Duodenal mucosa (tissue), 2 donors: ENCODE data around the gene SLC36A3.
A peak's percentile ranks its signal among the peaks of the same experiment; 100 is the strongest.
"Not testable (repeated sequence)": the region's sequence is repeated elsewhere in the genome, so short reads cannot be mapped to it uniquely, and the experiment has no call there.

Experiments
- H3K27ac ChIP-seq: one replicate; pipeline ENCODE4 v1.7.0; 2013; ENCODE audit warnings: low read depth, low read length
- H3K27me3 ChIP-seq, 2 donors: one replicate each; pipeline ENCODE4 v1.7.0; 2013; ENCODE audit warnings: low read length in 2 of 2, control low read depth in 1 of 2; ENCODE audit not compliant: insufficient read depth in 2 of 2, control insufficient read depth in 1 of 2
- H3K36me3 ChIP-seq, 2 donors: one replicate each; pipeline ENCODE4 v1.7.0; 2013; ENCODE audit warnings: low read length in 2 of 2, control low read depth in 1 of 2; ENCODE audit not compliant: insufficient read depth in 2 of 2, control insufficient read depth in 1 of 2
- H3K4me1 ChIP-seq, 2 donors: one replicate each; pipeline ENCODE4 v1.7.0; 2013; ENCODE audit warnings: low read length in 2 of 2, control low read depth in 1 of 2; ENCODE audit not compliant: insufficient read depth in 2 of 2, control insufficient read depth in 1 of 2
- H3K4me3 ChIP-seq, 2 donors: one replicate each; pipeline ENCODE4 v1.7.0; 2013; ENCODE audit warnings: low read length in 2 of 2, low read depth in 1 of 2
- H3K9ac ChIP-seq, 2 donors: one replicate each; pipeline ENCODE4 v1.7.0; 2013; ENCODE audit warnings: low read length in 2 of 2, low read depth in 1 of 2
- H3K9me3 ChIP-seq, 2 donors: one replicate each; pipeline ENCODE4 v1.7.0; 2013; ENCODE audit warnings: low read length in 2 of 2, control low read depth in 1 of 2; ENCODE audit not compliant: control insufficient read depth in 1 of 2

The SLC36A3 gene

DNA sequence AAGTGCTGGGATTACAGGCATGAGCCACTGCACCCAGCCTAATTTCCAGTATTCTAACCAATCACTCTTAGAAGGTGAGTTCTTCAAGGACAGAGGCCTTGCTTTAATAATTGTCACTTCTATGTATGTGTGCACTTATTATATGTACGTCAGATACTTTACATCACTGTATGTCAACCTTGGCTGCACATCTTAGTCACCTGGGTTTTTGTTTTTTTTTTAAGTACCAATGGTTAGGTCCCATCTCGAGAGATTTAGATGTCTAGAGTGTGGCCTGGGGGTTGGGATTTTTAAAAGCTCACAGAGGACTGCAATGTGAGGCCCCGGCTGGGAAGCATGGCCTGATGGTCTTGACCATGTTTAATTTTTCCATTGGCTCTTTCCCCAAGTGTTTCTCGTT, 60.4 kb downstream of the SLC36A3 start:
- no peak overlapping the region for H3K4me3 ChIP-seq
- no peaks in the 10 kb centered on the region for H3K36me3 ChIP-seq
- no peak overlapping the region for H3K27ac ChIP-seq
- H3K9me3 ChIP-seq = no peaks in the 10 kb centered on the region
- no peak overlapping the region for H3K9ac ChIP-seq
- H3K27me3 ChIP-seq = no peaks in the 10 kb centered on the region
- H3K4me1 ChIP-seq = no peaks in the 10 kb centered on the region

DNA sequence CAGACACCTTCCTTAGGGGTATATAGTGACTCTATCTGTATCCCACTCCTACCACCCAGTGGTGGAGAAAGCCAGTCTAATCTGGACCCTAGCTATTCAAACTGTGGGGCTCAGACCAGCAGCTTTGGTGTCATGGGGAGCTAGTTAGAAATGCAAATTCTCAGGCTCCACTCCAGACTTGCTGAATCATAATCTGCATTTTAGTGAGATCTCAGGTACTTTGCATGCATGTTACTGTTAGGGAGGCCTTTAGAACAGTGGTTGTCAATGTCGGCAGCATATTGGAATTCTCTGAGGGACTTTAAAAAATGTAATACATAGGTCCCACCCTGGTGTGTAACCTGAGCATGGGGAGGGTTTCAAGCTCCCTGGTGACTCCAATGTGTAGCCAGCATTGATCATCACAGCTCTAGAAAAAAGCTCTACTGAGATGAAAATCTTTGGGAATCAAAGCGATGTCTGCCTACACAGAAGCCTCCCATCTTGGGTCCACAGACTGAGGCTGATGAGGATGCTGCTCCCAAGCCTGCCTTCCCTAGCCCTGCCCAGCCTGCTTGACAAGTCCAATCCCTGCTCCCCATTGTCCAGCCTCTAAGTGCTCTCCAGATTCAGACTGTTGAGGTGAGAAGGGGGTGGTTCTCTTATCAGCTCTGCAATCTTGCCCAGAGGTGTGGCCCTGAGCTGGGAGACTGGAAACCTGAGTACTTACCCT, 62.5 kb downstream of the SLC36A3 start:
- H3K4me1 ChIP-seq = no peaks in the 10 kb centered on the region
- H3K27ac ChIP-seq = no peak overlapping the region
- H3K36me3 ChIP-seq = no peaks in the 10 kb centered on the region
- no peaks in the 10 kb centered on the region for H3K9me3 ChIP-seq
- no peaks in the 10 kb centered on the region for H3K27me3 ChIP-seq
- H3K9ac ChIP-seq = no peak overlapping the region
- H3K4me3 ChIP-seq = no peak overlapping the region

DNA sequence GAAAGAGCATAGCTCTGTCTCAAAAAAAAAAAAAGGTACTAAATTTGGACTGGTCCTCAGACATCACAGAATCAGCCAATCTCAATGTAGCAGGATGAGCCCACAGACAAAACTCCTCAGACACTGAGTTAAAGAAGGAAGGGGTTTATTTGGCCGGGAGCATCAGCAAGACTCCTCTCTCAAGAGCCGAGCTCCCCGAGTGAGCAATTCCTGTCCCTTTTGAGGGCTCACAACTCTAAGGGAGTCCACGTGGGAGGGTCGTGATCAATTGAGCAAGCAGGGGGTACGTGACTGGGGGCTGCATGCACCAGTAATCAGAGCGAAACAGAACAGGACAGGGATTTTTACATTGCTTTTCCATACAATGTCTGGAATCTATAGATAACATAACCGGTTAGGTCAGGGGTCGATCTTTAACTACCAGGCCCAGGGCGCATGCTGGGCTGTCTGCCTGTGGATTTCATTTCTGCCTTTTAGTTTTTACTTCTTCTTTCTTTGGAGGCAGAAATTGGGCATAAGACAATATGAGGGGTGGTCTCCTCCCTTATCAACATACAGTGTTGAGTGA, 63.2 kb downstream of the SLC36A3 start:
- H3K9me3 ChIP-seq, H3K4me3 ChIP-seq, H3K36me3 ChIP-seq, H3K27ac ChIP-seq, H3K27me3 ChIP-seq, H3K9ac ChIP-seq, H3K4me1 ChIP-seq: not testable (repeated sequence)

DNA sequence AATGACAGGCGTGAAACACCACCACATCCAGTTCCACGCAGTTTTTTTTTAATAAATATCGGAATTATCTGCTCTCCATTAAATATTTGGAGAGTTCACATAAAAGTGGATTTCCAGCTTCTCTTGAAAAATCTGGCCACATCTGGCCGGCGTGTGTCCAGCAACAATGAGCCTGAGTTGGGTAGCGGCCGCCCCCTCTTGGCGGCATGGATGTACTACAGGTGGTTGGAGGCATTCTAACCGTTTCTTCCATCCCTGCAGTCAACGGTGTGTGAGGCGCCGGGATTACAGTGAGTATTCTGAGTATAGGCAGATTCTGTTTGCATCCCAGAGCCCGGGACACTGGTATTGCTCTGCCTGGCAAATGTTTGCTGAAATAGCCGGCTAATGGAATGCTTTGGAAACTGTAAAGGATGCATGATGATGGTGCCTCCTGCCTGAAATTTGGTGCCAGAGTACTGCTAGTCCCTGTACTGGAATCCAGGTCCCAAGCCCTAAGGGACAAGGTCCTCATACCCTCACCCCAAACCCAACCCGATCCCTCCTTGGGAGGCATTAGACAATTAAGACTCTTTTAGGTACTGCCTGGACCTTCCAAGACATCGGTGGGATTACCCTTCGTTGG, 64.2 kb downstream of the SLC36A3 start:
- no peaks in the 10 kb centered on the region for H3K9me3 ChIP-seq
- no peak overlapping the region for H3K9ac ChIP-seq
- H3K4me3 ChIP-seq = no peak overlapping the region
- peaks cover 6 to 9% of the 10 kb centered on the region in 2 donors for H3K4me1 ChIP-seq
- no peaks in the 10 kb centered on the region for H3K27me3 ChIP-seq
- H3K27ac ChIP-seq = no peak overlapping the region
- H3K36me3 ChIP-seq = no peaks in the 10 kb centered on the region

DNA sequence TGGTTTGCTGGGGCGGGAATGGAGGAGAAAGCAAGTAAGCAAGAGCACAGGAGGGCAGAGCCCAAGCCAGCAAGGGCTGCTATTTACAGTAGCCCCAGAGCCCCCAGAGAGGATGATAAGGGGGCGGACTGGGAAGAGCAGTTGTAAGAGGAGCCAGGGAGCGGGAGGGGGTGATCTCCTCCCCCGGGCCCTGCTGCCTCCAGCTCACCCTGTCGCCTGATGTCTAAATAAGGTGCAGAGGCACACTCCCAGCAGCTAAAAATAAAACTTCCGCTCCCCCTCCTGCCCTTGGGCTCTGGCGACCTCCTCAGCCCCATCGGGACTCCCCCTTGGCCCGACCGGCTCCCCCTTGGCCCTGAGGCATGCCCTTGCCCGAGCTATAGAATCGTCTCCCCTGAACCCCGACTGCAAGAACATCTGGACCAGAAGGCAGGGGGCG, 65.2 kb downstream of the SLC36A3 start:
- H3K36me3 ChIP-seq = no peaks in the 10 kb centered on the region
- no peaks in the 10 kb centered on the region for H3K9me3 ChIP-seq
- H3K27ac ChIP-seq = no peak overlapping the region
- no peaks in the 10 kb centered on the region for H3K27me3 ChIP-seq
- no peak overlapping the region for H3K9ac ChIP-seq
- peak overlapping the region; percentile 36 to 40 for H3K4me3 ChIP-seq
- peaks cover 9 to 10% of the 10 kb centered on the region in 2 donors for H3K4me1 ChIP-seq

DNA sequence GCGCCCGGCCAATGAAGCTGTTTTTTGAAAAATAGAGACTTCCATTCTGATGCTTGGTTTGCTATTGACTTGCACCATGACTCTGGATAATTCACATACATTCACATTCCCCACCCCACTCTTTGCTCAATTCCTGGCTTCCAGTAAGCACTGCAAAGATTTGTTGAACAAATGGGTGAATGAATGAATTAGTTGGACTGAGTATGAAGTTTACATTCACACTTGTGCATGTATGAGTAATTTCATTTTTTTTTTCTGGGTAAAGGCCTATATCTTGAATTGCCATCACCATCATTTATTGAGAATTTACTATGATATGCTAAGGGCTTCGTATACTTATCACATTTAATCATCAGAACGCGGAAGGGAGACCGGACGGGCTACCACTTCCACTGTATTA, 65.9 kb downstream of the SLC36A3 start:
- H3K36me3 ChIP-seq = no peaks in the 10 kb centered on the region
- no peaks in the 10 kb centered on the region for H3K27me3 ChIP-seq
- H3K4me3 ChIP-seq = no peak overlapping the region
- no peaks in the 10 kb centered on the region for H3K9me3 ChIP-seq
- H3K27ac ChIP-seq = no peak overlapping the region
- no peak overlapping the region for H3K9ac ChIP-seq
- peaks cover 9 to 10% of the 10 kb centered on the region in 2 donors for H3K4me1 ChIP-seq

DNA sequence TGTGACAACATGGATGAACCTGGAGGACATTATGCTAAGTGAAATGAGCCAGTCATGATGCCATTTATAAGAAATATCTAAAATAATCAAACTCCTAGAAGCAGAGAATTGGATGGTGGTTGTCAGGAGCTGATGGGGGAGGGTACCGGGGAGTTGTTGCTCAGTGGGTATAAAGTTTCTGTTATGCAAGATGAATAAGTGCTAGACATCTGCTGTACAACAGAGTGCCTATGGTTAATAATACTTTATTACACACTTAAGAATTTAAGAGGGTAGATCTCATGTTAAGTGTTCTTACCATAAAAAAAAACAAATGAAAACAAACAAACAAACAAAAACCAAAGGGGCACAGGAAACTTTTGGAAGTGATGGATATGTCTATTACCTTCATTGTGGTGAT, 66.7 kb downstream of the SLC36A3 start:
- no peaks in the 10 kb centered on the region for H3K9me3 ChIP-seq
- H3K4me1 ChIP-seq = peaks cover 9 to 10% of the 10 kb centered on the region in 2 donors
- no peak overlapping the region for H3K27ac ChIP-seq
- H3K36me3 ChIP-seq = no peaks in the 10 kb centered on the region
- H3K4me3 ChIP-seq = no peak overlapping the region
- no peak overlapping the region for H3K9ac ChIP-seq
- H3K27me3 ChIP-seq = no peaks in the 10 kb centered on the region

DNA sequence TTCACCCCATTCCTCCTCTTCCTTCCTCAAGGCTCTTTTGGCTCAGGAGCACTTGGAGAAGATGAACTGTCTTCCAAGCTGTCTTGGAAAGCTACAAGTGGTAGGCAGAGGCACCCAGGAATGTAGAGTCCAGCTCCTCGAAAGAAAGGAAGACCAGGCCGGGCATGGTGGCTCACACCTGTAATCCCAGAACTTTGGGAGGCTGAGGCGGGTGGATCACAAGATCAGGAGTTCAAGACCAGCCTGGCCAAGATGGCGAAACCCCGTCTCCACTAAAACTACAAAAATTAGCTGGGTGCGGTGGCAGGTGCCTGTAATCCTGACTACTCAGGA, 68.4 kb downstream of the SLC36A3 start:
- H3K9me3 ChIP-seq, H3K27me3 ChIP-seq, H3K9ac ChIP-seq, H3K27ac ChIP-seq, H3K36me3 ChIP-seq: not testable (repeated sequence)
- Histone ChIP-seq H3K4me3 (peak overlapping the region in 1 of 2 donors; percentile 21), H3K4me1 (peaks cover 9 to 10% of the 10 kb centered on the region in 2 donors)

DNA sequence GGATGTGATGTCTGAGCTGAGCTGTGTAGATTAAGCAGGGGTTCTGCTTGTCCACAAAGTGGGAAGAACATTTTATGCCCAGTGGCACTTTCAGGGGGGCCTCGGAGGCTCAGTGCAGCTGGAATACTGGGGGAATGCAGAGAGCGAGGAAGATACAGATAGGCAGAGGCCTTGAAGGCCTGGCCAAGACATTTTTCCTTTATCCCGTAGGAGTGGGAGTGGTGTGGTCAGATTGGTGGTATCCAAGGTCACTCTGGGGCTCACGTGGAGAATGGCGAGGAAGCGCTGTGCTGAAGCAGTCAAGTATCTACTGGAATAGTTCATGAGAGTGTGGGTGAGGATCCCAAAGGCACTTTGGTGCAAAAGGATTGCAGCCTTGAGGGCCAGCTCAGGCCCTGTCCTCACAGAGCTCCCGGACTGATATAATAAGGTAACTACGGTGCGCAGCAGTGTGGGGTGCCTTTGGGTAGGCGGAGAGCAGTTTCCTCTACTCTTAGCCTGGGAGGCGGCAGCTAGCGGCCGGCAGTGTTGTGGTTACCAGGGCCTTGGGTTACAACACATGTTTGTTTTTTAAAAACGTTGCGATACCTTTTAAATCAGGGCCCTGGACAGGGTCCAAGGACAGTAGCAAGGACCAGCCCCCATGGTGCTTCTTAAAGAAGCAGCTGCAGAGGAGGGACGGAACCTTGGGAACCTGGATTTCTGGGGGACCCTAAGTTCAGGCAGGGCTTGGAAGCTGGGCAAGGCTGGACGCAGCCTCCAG, 68.9 kb downstream of the SLC36A3 start:
- Histone ChIP-seq H3K36me3 (no peaks in the 10 kb centered on the region), H3K9ac (peak overlapping the region in 1 of 2 donors; percentile 25), H3K9me3 (no peaks in the 10 kb centered on the region), H3K4me1 (peaks cover 9 to 10% of the 10 kb centered on the region in 2 donors), H3K27ac (no peak overlapping the region), H3K4me3 (peak overlapping the region; percentile 28 to 32), H3K27me3 (no peaks in the 10 kb centered on the region)

DNA sequence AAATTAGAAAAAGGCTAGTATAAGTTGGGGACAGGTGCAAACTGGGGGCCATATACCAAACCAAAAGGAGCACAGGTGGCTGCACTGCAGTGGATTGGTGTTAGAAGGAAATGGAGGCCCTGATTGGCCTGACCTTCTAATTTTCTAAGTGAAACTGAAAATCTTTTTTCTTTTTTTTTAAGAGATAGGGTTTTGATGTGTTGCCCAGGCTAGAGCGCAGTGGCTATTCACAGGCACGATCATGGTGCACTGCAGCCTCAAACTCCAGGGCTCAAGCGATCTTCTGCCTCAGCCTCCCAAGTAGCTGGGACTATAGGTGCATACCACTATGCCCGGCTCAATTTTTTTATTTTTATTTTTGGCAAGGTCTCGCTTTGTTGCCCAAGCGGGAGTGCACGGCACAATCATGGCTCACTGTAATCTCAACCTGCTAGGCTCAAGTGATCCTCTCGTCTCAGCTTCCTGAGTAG, 69.9 kb downstream of the SLC36A3 start:
- Histone ChIP-seq H3K9me3 (no peaks in the 10 kb centered on the region), H3K27me3 (no peaks in the 10 kb centered on the region), H3K4me1 (peaks cover 9 to 10% of the 10 kb centered on the region in 2 donors), H3K4me3 (no peak overlapping the region), H3K27ac (no peak overlapping the region), H3K9ac (no peak overlapping the region), H3K36me3 (no peaks in the 10 kb centered on the region)
